Measurements from ENCODE around the gene SNX24. TPM values are rescaled to one million over a fixed set of nuclear protein-coding genes. Genes with fewer than 3 reads are reported as not detected.

SNX24 gene
- polyA plus RNA-seq, 3 donors: 3.5 to 10.6 (median 8.0) TPM

- Mint-ChIP-seq H3K4me1 (no peaks in the 10 kb centered on the region), H3K27ac (no peak overlapping the region)
- 100% methylated on average over 3 of the region's 4 CpGs for WGBS (ENCODE audit: insufficient coverage)
These were observed 200.8 kb downstream of the SNX24 start for GRCh38 chr5:123046222-123046621.

GRCh38 chr5:123047706-123048105, 202.3 kb downstream of the SNX24 start:
- no CpG with 5 or more reads among the region's 1 CpG for WGBS (ENCODE audit: insufficient coverage)
- no peak overlapping the region for H3K27ac ChIP-seq (ENCODE audit: low read depth in 1 of 2, low read length in 2 of 2)
- H3K79me2 ChIP-seq (ENCODE audit: insufficient read depth, low read length): no peaks in the 10 kb centered on the region
- Mint-ChIP-seq H3K9me3 (peaks cover 0 to 13% (median 7%) of the 10 kb centered on the region in 7 donors), H3K4me1 (no peaks in the 10 kb centered on the region), H3K27ac (no peak overlapping the region), H3K27me3 (ENCODE audit: low read depth in 3 of 3) (peaks cover 9 to 22% (median 22%) of the 10 kb centered on the region in 3 donors), H3K36me3 (no peaks in the 10 kb centered on the region), H3K4me3 (no peak overlapping the region)
- H3K4me1 ChIP-seq (ENCODE audit: control insufficient read depth in 1 of 2, insufficient read depth in 2 of 2, low read length in 2 of 2): no peaks in the 10 kb centered on the region
- no peak overlapping the region for H3K4me2 ChIP-seq (replicated peaks; ENCODE audit: extremely low read depth, low read length, poor library complexity, severe bottlenecking)
- no peak overlapping the region for H3K4me3 ChIP-seq (replicated peaks in 1 of 3; ENCODE audit: low read depth in 2 of 3, low read length in 3 of 3)
- H3K27me3 ChIP-seq (ENCODE audit: control insufficient read depth in 2 of 2, insufficient read depth in 2 of 2, low read length in 2 of 2): peaks cover 14 to 21% of the 10 kb centered on the region in 2 donors
- no peaks in the 10 kb centered on the region for H3K36me3 ChIP-seq (replicated peaks in 1 of 2; ENCODE audit: control insufficient read depth in 1 of 2, insufficient read depth in 2 of 2, low read length in 2 of 2)
- intact Hi-C loops (cut with micrococcal nuclease): no loop called here
- H4K20me1 ChIP-seq (ENCODE audit: insufficient read depth, low read length): no peaks in the 10 kb centered on the region
- no peak for DNase-seq
- no peak for TF ChIP-seq CTCF (IDR thresholded peaks at IDR 0.05)
- H2AFZ ChIP-seq (ENCODE audit: insufficient read depth, low read depth, low read length, poor library complexity, severe bottlenecking): no peak overlapping the region
- no peak overlapping the region for H3K9ac ChIP-seq (ENCODE audit: insufficient read depth, low read length, poor library complexity, severe bottlenecking)
- peaks cover 0 to 3% of the 10 kb centered on the region in 2 donors for H3K9me3 ChIP-seq (replicated peaks in 1 of 2; ENCODE audit: control insufficient read depth in 1 of 2, insufficient read depth in 1 of 2, low read length in 2 of 2)

More at GRCh38 chr5:123046222-123046621, 200.8 kb downstream of the SNX24 start:
- no peak overlapping the region for H3K4me2 ChIP-seq (replicated peaks; ENCODE audit: extremely low read depth, low read length, poor library complexity, severe bottlenecking)
- no peak overlapping the region for H3K4me3 ChIP-seq (replicated peaks in 1 of 3; ENCODE audit: low read depth in 2 of 3, low read length in 3 of 3)
- peaks cover 16 to 26% of the 10 kb centered on the region in 2 donors for H3K27me3 ChIP-seq (ENCODE audit: control insufficient read depth in 2 of 2, insufficient read depth in 2 of 2, low read length in 2 of 2)
- no peaks in the 10 kb centered on the region for H3K4me1 ChIP-seq (ENCODE audit: control insufficient read depth in 1 of 2, insufficient read depth in 2 of 2, low read length in 2 of 2)
- TF ChIP-seq CTCF (IDR thresholded peaks at IDR 0.05): no peak
- intact Hi-C loops (cut with micrococcal nuclease): no loop called here
- H3K36me3 ChIP-seq (replicated peaks in 1 of 2; ENCODE audit: control insufficient read depth in 1 of 2, insufficient read depth in 2 of 2, low read length in 2 of 2): no peaks in the 10 kb centered on the region
- H3K4me3 Mint-ChIP-seq: no peak overlapping the region
- no peak overlapping the region for H2AFZ ChIP-seq (ENCODE audit: insufficient read depth, low read depth, low read length, poor library complexity, severe bottlenecking)
- H4K20me1 ChIP-seq (ENCODE audit: insufficient read depth, low read length): no peaks in the 10 kb centered on the region
- H3K9me3 Mint-ChIP-seq: peaks cover 0 to 9% (median 4%) of the 10 kb centered on the region in 7 donors
- no peak for DNase-seq
- no peaks in the 10 kb centered on the region for H3K79me2 ChIP-seq (ENCODE audit: insufficient read depth, low read length)
- no peak overlapping the region for H3K9ac ChIP-seq (ENCODE audit: insufficient read depth, low read length, poor library complexity, severe bottlenecking)
- H3K9me3 ChIP-seq (replicated peaks in 1 of 2; ENCODE audit: control insufficient read depth in 1 of 2, insufficient read depth in 1 of 2, low read length in 2 of 2): no peaks in the 10 kb centered on the region
- H3K27ac ChIP-seq (ENCODE audit: low read depth in 1 of 2, low read length in 2 of 2): no peak overlapping the region
- H3K36me3 Mint-ChIP-seq: no peaks in the 10 kb centered on the region
- H3K27me3 Mint-ChIP-seq (ENCODE audit: low read depth in 3 of 3): peaks cover 13 to 25% (median 22%) of the 10 kb centered on the region in 3 donors

Data from CD14-positive monocyte (primary cell).